WTC11 (cell line): ENCODE measurements around the gene DENND11. TPM values are rescaled to one million over a fixed set of nuclear protein-coding genes. Genes with fewer than 3 reads are reported as not detected.

ENCODE experiments used
- ATAC-seq: fragments of 200-7000 bp; cut with Tn5 transposase; 2 replicates; pipeline ENCODE4 v1.10.0; 2021; ENCODE audit warnings: mild to moderate bottlenecking, moderate library complexity
- CTCF ChIA-PET: fragments of 300-600 bp; sonication (Branson Sonifier 250); formaldehyde crosslinking; loops from one replicate; lab custom pipeline; 2021; ENCODE audit warnings: antibody characterized with exemption; lab: Charles Lee
- POLR2A ChIA-PET: fragments of 350-600 bp; sonication (Branson Sonifier 250); formaldehyde crosslinking; loops from one replicate; lab custom pipeline; 2021; ENCODE audit warnings: antibody characterized with exemption; lab: Charles Lee
- DNase-seq: peaks from one replicate; pipeline ENCODE4 v3.0.0; 2021; ENCODE audit warnings: low spot score
- H3K27ac Mint-ChIP-seq: 2 replicates; pipeline ENCODE4 v1.8.0; 2021; ENCODE audit warnings: mixed read lengths
- H3K27me3 Mint-ChIP-seq: 2 replicates; pipeline ENCODE4 v1.8.0; 2021; ENCODE audit warnings: low read depth, mild to moderate bottlenecking, moderate library complexity, mixed read lengths
- H3K36me3 Mint-ChIP-seq: 2 replicates; pipeline ENCODE4 v1.8.0; 2021; ENCODE audit warnings: mixed read lengths
- H3K4me1 Mint-ChIP-seq: 2 replicates; pipeline ENCODE4 v1.8.0; 2022; ENCODE audit warnings: mixed read lengths
- H3K4me3 Mint-ChIP-seq: 2 replicates; pipeline ENCODE4 v1.8.0; 2021; ENCODE audit warnings: mild to moderate bottlenecking, moderate library complexity, mixed read lengths
- H3K9me3 Mint-ChIP-seq: 2 replicates; pipeline ENCODE4 v1.8.0; 2021; ENCODE audit warnings: mixed read lengths
- ATF3 ChIP-seq: sonication (generic); formaldehyde crosslinking; conservative IDR thresholded peaks from 2 replicates; pipeline ENCODE4 v1.8.1; 2022; ENCODE audit warnings: mild to moderate bottlenecking, missing genetic modification reagents
- ATF6 ChIP-seq: sonication (generic); formaldehyde crosslinking; IDR thresholded peaks from 2 replicates; pipeline ENCODE4 v1.8.1; 2023; ENCODE audit warnings: mild to moderate bottlenecking, missing genetic modification reagents
- CBFB ChIP-seq: sonication (generic); formaldehyde crosslinking; IDR thresholded peaks from 2 replicates; pipeline ENCODE4 v1.8.1; 2022; ENCODE audit warnings: mild to moderate bottlenecking, low read depth, missing genetic modification reagents
- ELF4 ChIP-seq: sonication (generic); formaldehyde crosslinking; IDR thresholded peaks from 2 replicates; pipeline ENCODE4 v1.8.1; 2022; ENCODE audit warnings: low read depth, mild to moderate bottlenecking, moderate library complexity, missing genetic modification reagents
- ERG ChIP-seq: fragments of 250-450 bp; sonication (Bioruptor Pico); IDR thresholded peaks from 2 replicates; pipeline ENCODE4 v1.8.0; 2021; ENCODE audit warnings: mild to moderate bottlenecking
- ESRRA ChIP-seq: sonication (generic); formaldehyde crosslinking; IDR thresholded peaks from 2 replicates; pipeline ENCODE4 v1.8.1; 2022; ENCODE audit warnings: mild to moderate bottlenecking, missing genetic modification reagents, borderline replicate concordance
- FOXP4 ChIP-seq: sonication (generic); formaldehyde crosslinking; IDR thresholded peaks from 2 replicates; pipeline ENCODE4 v1.8.0; 2022; ENCODE audit warnings: mild to moderate bottlenecking, missing genetic modification reagents
- GRHL2 ChIP-seq: fragments of 250-450 bp; sonication (Bioruptor Pico); IDR thresholded peaks from 2 replicates; pipeline ENCODE4 v1.8.0; 2022; ENCODE audit warnings: mild to moderate bottlenecking, moderate library complexity; ENCODE audit not compliant: insufficient replicate concordance, severe bottlenecking
- GTF2I ChIP-seq: fragments of 250-450 bp; sonication (Bioruptor Pico); conservative IDR thresholded peaks from 2 replicates; pipeline ENCODE4 v1.4.0; 2021; ENCODE audit warnings: mild to moderate bottlenecking
- IRF1 ChIP-seq: sonication (generic); formaldehyde crosslinking; IDR thresholded peaks from 2 replicates; pipeline ENCODE4 v1.8.0; 2023; ENCODE audit warnings: missing genetic modification reagents
- MAX ChIP-seq: sonication (generic); formaldehyde crosslinking; IDR thresholded peaks from 2 replicates; pipeline ENCODE4 v1.8.0; 2022; ENCODE audit warnings: mild to moderate bottlenecking, missing genetic modification reagents
- NFATC4 ChIP-seq: fragments of 250-450 bp; sonication (Bioruptor Pico); IDR thresholded peaks from 2 replicates; pipeline ENCODE4 v1.9.0; 2021; ENCODE audit warnings: mild to moderate bottlenecking
- NFYB ChIP-seq: sonication (generic); formaldehyde crosslinking; conservative IDR thresholded peaks from 2 replicates; pipeline ENCODE4 v1.8.0; 2022; ENCODE audit warnings: low read depth, missing genetic modification reagents
- NR1H2 ChIP-seq: sonication (generic); formaldehyde crosslinking; IDR thresholded peaks from 2 replicates; pipeline ENCODE4 v1.9.0; 2021; ENCODE audit warnings: mild to moderate bottlenecking, moderate library complexity, missing genetic modification reagents
- NR2C2 ChIP-seq: sonication (generic); formaldehyde crosslinking; IDR thresholded peaks from 2 replicates; pipeline ENCODE4 v1.8.0; 2022; ENCODE audit warnings: mild to moderate bottlenecking, missing genetic modification reagents
- ZNF219 ChIP-seq: sonication (generic); formaldehyde crosslinking; IDR thresholded peaks from 2 replicates; pipeline ENCODE4 v1.8.0; 2023; ENCODE audit warnings: missing genetic modification reagents, mild to moderate bottlenecking, borderline replicate concordance
- ZNF263 ChIP-seq: sonication (generic); formaldehyde crosslinking; IDR thresholded peaks from 2 replicates; pipeline ENCODE4 v1.8.1; 2022; ENCODE audit warnings: low read depth, mild to moderate bottlenecking, moderate library complexity, missing genetic modification reagents
- ZNF396 ChIP-seq: fragments of 250-450 bp; sonication (Bioruptor Pico); IDR thresholded peaks from 2 replicates; pipeline ENCODE4 v1.8.0; 2021; ENCODE audit warnings: mild to moderate bottlenecking, moderate library complexity, borderline replicate concordance
- ZSCAN18 ChIP-seq: fragments of 250-450 bp; sonication (Bioruptor Pico); IDR thresholded peaks from 2 replicates; pipeline ENCODE4 v2.1.2; 2022; ENCODE audit warnings: mild to moderate bottlenecking, moderate library complexity
- total RNA-seq: library from RNA; stranded (reverse); gene quantifications from 3 replicates; pipeline ENCODE4 v1.2.3, GENCODE V29; 2021

Gene DENND11
- total RNA-seq, 1 experiment from 2014 or later = 22.1 TPM

GRCh38 chr7:141748396-141748795 lies 46.4 kb upstream of the DENND11 start:
- H3K4me3 Mint-ChIP-seq = no peak overlapping the region
- no peak for ATAC-seq
- no peak for DNase-seq
- TF ChIP-seq NR2C2 (no peak), ESRRA (CRISPR knock-in tag) (no peak), ELF4 (CRISPR knock-in tag) (no peak)
- TF ChIP-seq, all 79 proteins: peak for 0
- Mint-ChIP-seq H3K27ac (no peak overlapping the region), H3K36me3 (peaks cover 86% of the 10 kb centered on the region), H3K27me3 (no peaks in the 10 kb centered on the region), H3K9me3 (peaks cover 30% of the 10 kb centered on the region), H3K4me1 (no peaks in the 10 kb centered on the region)
- POLR2A ChIA-PET = no interaction called here
- CTCF ChIA-PET = interaction anchor here (1.0 kb wide), 1 partner anchor 11 kb away, joined by 4 read pairs; the partner anchor contains the start of gene SSBP1

GRCh38 chr7:141744131-141744530 lies 42.2 kb upstream of the DENND11 start:
- H3K4me3 Mint-ChIP-seq = no peak overlapping the region
- H3K4me1 Mint-ChIP-seq = peaks cover 8% of the 10 kb centered on the region
- H3K9me3 Mint-ChIP-seq = no peaks in the 10 kb centered on the region
- peaks cover 79% of the 10 kb centered on the region for H3K36me3 Mint-ChIP-seq
- POLR2A ChIA-PET = no interaction called here
- no peaks in the 10 kb centered on the region for H3K27me3 Mint-ChIP-seq
- DNase-seq (no peak), ATAC-seq (no peak)
- H3K27ac Mint-ChIP-seq = no peak overlapping the region
- CTCF ChIA-PET = no interaction called here
- TF ChIP-seq ZNF396 = no peak
- TF ChIP-seq NFATC4 (CRISPR knock-in tag) = no peak
- TF ChIP-seq ZNF219 (CRISPR knock-in tag) = no peak
- TF ChIP-seq FOXP4 (CRISPR knock-in tag) = no peak
- no peak for TF ChIP-seq MAX (CRISPR knock-in tag)
- TF ChIP-seq ZSCAN18 = no peak
- TF ChIP-seq ERG (CRISPR knock-in tag) = no peak
- TF ChIP-seq ZNF263 = no peak
- no peak for TF ChIP-seq CBFB (CRISPR knock-in tag)
- no peak for TF ChIP-seq GRHL2 (CRISPR knock-in tag)
- no peak for TF ChIP-seq NR2C2
- TF ChIP-seq ATF6 (CRISPR knock-in tag) = no peak
- no peak for TF ChIP-seq NR1H2
- TF ChIP-seq GTF2I = no peak
- TF ChIP-seq, all 79 proteins: peak for 0

- H3K4me3 Mint-ChIP-seq = no peak overlapping the region
- no peaks in the 10 kb centered on the region for H3K9me3 Mint-ChIP-seq
- H3K4me1 Mint-ChIP-seq = peaks cover 16% of the 10 kb centered on the region
- ATAC-seq = no peak
- ChIA-PET CTCF (no interaction called here), POLR2A (no interaction called here)
- no peak for DNase-seq
- H3K27me3 Mint-ChIP-seq = no peaks in the 10 kb centered on the region
- no peak overlapping the region for H3K27ac Mint-ChIP-seq
- TF ChIP-seq IRF1 (CRISPR knock-in tag) (no peak), ATF3 (CRISPR knock-in tag) (no peak), MAX (CRISPR knock-in tag) (no peak), NFYB (CRISPR knock-in tag) (no peak)
- H3K36me3 Mint-ChIP-seq = peaks cover 72% of the 10 kb centered on the region
Observed at GRCh38 chr7:141742229-141742628, 40.3 kb upstream of the DENND11 start.
